Thyroid gland (tissue), 4 donors: ENCODE data around the gene APP. TPM values are rescaled to one million over a fixed set of nuclear protein-coding genes. Genes with fewer than 3 reads are reported as not detected.
"Not testable (repeated sequence)": the region's sequence is repeated elsewhere in the genome, so short reads cannot be mapped to it uniquely, and the experiment has no call there.

Experiments used
- DNase-seq, 2 donors: peaks; one replicate each; pipeline ENCODE4 v3.0.0-alpha.2; 2019
- H3K27ac ChIP-seq, 3 donors: fragments of 200-600 bp; sonication (generic); 1 replicate in 2 of 3; 2 replicates in 1 of 3; pipeline ENCODE4 v1.5.1; 2016 to 2019; ENCODE audit warnings: mild to moderate bottlenecking in 1 of 3, moderate library complexity in 1 of 3
- H3K27me3 ChIP-seq: fragments of 200-600 bp; sonication (generic); one replicate; pipeline ENCODE4 v1.5.1; 2019
- H3K36me3 ChIP-seq, 2 donors: fragments of 200-600 bp; sonication (generic); one replicate each; pipeline ENCODE4 v1.5.1; 2016 to 2019
- H3K4me1 ChIP-seq, 2 donors: fragments of 200-600 bp; sonication (generic); one replicate each; pipeline ENCODE4 v1.5.1; 2017 to 2019
- H3K4me3 ChIP-seq, 3 donors: fragments of 200-600 bp; sonication (generic); replicated peaks in 1 of 3; 1 replicate in 2 of 3; 2 replicates in 1 of 3; pipeline ENCODE4 v1.5.1; 2016; ENCODE audit warnings: mild to moderate bottlenecking in 1 of 3
- H3K9me3 ChIP-seq: fragments of 200-600 bp; sonication (generic); one replicate; pipeline ENCODE4 v1.5.1; 2017
- POLR2A ChIP-seq, 2 donors: fragments of 450-650 bp; IDR thresholded peaks; one replicate each; pipeline ENCODE4 v1.6.1; 2017; ENCODE audit warnings: antibody characterized with exemption in 2 of 2, mild to moderate bottlenecking in 2 of 2, moderate library complexity in 1 of 2
- WGBS, 2 donors: methylation state at CpG; one replicate each; pipeline ENCODE4 v1.1.5; 2017; 5-methylcytosine and 5-hydroxymethylcytosine counted together
- intact Hi-C: fragments of 100-400 bp; cut with DNase I; formaldehyde crosslinking; loops from one replicate; pipeline ENCODE4 v1.15.1; 2023
- total RNA-seq, 4 donors: library from RNA; depleted of rRNA; stranded (reverse); fragments of >200 nt; gene quantifications; one replicate each; pipeline ENCODE4 v1.2.3, GENCODE V29; 2016
- TF ChIP-seq, protein P1 (sequence below), 6 experiments: fragments of 200-600 bp in 3 of 6; fragments of 450-650 bp in 3 of 6; sonication (generic) in 3 of 6; IDR thresholded peaks; one replicate each; pipeline ENCODE4 v1.5.1; 2016 to 2019; ENCODE audit warnings: antibody characterized with exemption in 6 of 6, mild to moderate bottlenecking in 2 of 6, inconsistent platforms in 1 of 6, moderate library complexity in 1 of 6

The APP gene
- total RNA-seq, 4 donors from 2014 or later, result 513 to 716 (median 676) TPM

DNA sequence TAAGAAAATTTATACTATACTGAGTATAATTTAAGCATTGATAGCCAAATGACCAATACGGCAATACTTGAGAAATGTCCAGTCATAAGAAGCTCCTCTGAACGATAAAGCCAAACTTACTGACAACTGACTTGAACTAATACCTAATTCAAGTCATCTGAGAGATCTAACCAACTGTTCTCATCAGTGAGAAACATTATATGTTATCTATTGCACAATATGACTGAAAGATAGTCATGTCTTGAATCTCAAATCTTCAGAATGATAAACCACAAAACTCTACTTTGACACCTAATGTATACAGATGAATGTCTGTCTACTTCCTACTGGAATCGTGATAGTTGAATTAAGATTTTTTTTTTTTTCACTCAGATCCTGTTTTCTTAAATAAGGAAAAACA is 39.0 kb downstream of the APP start:
- no peak overlapping the region for H3K27ac ChIP-seq
- intact Hi-C loops, result no loop called here
- H3K27me3 ChIP-seq, result no peaks in the 10 kb centered on the region
- peaks cover 28 to 32% of the 10 kb centered on the region in 2 donors for H3K4me1 ChIP-seq
- WGBS, 2 donors, result 87 to 89% methylated on average over 3 of the region's 3 CpGs
- no peak for DNase-seq
- H3K4me3 ChIP-seq, result no peak overlapping the region
- no peaks in the 10 kb centered on the region for H3K36me3 ChIP-seq
- H3K9me3 ChIP-seq, result no peaks in the 10 kb centered on the region
- no peak for TF ChIP-seq POLR2A (IDR thresholded peaks at IDR 0.05)
- TF ChIP-seq, protein P1, sequence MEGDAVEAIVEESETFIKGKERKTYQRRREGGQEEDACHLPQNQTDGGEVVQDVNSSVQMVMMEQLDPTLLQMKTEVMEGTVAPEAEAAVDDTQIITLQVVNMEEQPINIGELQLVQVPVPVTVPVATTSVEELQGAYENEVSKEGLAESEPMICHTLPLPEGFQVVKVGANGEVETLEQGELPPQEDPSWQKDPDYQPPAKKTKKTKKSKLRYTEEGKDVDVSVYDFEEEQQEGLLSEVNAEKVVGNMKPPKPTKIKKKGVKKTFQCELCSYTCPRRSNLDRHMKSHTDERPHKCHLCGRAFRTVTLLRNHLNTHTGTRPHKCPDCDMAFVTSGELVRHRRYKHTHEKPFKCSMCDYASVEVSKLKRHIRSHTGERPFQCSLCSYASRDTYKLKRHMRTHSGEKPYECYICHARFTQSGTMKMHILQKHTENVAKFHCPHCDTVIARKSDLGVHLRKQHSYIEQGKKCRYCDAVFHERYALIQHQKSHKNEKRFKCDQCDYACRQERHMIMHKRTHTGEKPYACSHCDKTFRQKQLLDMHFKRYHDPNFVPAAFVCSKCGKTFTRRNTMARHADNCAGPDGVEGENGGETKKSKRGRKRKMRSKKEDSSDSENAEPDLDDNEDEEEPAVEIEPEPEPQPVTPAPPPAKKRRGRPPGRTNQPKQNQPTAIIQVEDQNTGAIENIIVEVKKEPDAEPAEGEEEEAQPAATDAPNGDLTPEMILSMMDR (IDR thresholded peaks at IDR 0.05), result no peak

DNA sequence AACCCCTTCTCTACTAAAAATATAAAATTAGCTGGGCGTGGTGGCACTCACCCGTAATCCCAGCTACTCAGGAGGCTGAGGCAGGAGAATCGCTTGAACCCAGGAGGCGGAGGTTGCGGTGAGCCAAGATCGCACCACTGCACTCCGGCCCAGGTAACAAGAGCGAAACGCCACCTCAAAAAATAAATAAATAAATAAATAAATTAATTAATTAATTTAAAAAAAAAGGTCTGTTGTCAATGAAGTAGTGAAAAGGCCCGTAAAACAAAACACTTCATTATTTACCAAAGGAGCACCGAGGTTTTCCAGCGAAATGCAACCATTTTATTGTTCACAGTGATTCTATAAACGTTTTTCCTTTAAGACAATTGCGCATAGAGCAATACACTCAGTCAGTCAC is 39.5 kb downstream of the APP start:
- 88 to 90% methylated on average over 14 of the region's 14 CpGs for WGBS, 2 donors

DNA sequence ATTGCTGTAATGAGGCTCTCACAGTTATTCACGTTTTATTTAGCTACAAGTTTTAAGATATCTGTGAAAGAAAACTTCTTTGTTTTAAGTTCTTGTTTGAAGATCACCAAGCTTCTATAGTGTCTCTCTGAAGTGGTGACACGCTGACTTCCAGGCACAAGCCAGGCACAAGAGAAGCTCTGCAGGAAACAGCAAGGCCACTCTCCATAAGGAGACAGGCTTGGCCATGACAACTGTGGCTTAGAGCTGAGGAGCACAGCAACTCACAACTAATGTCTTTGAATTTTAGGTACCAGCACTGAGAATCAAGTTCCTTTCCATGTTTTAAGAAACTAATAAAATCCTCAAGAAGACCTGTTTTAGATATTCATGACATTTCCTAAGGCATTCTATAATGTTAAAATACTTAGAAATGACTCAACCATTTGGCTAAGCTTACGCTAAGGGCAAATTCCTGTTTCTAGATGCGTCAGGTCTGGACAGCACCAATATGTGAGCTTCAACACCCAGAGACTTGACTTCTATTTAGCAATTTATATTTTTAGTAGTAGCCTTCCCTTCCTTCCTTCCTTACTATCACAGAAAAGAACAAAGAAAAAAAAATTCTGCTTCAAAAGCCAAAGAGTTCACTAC is 40.2 kb downstream of the APP start:
- Histone ChIP-seq H3K27me3 (no peaks in the 10 kb centered on the region), H3K36me3 (no peaks in the 10 kb centered on the region), H3K4me1 (peaks cover 35 to 44% of the 10 kb centered on the region in 2 donors), H3K9me3 (no peaks in the 10 kb centered on the region), H3K27ac (peak overlapping the region in 2 of 3 donors; percentile 6 to 48), H3K4me3 (no peak overlapping the region)
- no peak for DNase-seq
- WGBS, 2 donors, result 79 to 81% methylated on average over 4 of the region's 4 CpGs
- intact Hi-C loops, result no loop called here
- TF ChIP-seq, protein P1 (IDR thresholded peaks at IDR 0.05), result no peak

More for the DNA sequence above, 39.5 kb downstream of the APP start:
- H3K27me3 ChIP-seq, H3K9me3 ChIP-seq, H3K36me3 ChIP-seq, intact Hi-C loops, H3K27ac ChIP-seq, H3K4me3 ChIP-seq, DNase-seq: not testable (repeated sequence)
- peaks cover 32 to 37% of the 10 kb centered on the region in 2 donors for H3K4me1 ChIP-seq

DNA sequence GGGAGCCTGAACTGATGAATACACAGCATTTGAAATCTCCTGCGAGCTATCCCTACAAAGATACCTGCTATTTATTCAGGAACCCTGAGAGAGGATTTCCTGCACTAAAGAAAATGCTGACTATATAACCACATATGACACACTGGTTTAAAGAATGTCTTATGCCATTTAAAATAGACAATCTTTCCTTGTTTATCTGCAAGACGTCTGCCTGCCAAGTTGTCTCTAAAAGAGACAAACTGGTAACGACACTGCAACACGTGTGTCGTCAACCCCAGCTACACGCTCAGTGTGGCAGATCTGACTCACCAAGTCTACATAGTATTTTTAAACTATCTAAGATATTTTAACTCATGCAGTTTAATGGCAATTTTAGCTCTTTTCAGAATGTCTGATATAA is 42.7 kb downstream of the APP start:
- H3K4me1 ChIP-seq, result peaks cover 54% of the 10 kb centered on the region in 2 donors
- 63 to 74% methylated on average over 6 of the region's 6 CpGs for WGBS, 2 donors

DNA sequence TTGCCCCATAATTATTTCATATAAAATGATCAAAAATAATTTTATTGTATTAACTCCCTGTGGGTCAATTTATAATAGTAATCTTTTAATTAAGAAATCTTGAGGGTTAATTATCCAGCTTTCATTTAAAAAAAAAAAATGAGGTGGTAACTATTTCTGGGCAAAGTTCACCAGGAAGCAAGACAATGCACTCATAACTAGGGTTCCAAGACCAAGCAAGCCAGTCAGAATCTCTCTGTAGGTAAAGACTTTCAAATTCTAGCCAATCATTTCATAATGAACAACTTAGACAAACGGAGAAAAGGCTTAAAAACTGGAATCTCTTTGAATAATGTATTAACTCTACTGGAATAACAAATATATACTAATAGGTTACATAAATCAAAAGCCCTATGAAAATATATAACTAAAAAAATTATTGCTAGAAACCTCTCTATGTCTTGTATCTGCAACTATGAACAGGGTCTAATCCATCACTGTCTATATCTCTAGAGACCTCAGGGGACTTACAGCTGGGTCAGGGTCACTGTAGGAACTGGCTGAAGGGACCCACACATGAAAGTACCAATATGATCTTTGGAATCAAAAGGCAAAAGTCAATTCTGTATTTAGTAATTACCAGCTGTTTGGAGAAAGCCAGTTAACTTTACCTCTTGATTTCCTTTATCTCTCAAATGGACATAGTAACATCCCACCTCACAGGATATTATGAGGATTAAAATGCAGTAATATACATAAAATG is 43.3 kb downstream of the APP start:
- Histone ChIP-seq H3K27ac (peak overlapping the region in 2 of 3 donors; percentile 5 to 29), H3K4me1 (peaks cover 54 to 60% of the 10 kb centered on the region in 2 donors), H3K27me3 (no peaks in the 10 kb centered on the region), H3K36me3 (no peaks in the 10 kb centered on the region), H3K4me3 (no peak overlapping the region), H3K9me3 (no peaks in the 10 kb centered on the region)
- DNase-seq, result no peak
- intact Hi-C loops, result no loop called here
- WGBS, 2 donors, result 77 to 83% methylated on average over 1 of the region's 1 CpG
- TF ChIP-seq POLR2A (IDR thresholded peaks at IDR 0.05), result no peak
- TF ChIP-seq, protein P1 (IDR thresholded peaks at IDR 0.05), result no peak

More for the DNA sequence above, 42.7 kb downstream of the APP start:
- H3K9me3 ChIP-seq, result no peaks in the 10 kb centered on the region
- H3K4me3 ChIP-seq, result no peak overlapping the region
- no peaks in the 10 kb centered on the region for H3K27me3 ChIP-seq
- TF ChIP-seq, protein P1 (IDR thresholded peaks at IDR 0.05), result no peak
- TF ChIP-seq POLR2A (IDR thresholded peaks at IDR 0.05), result no peak
- peak overlapping the region; percentile 52 to 60 (median 53) for H3K27ac ChIP-seq
- intact Hi-C loops, result no loop called here
- no peaks in the 10 kb centered on the region for H3K36me3 ChIP-seq
- peak in 1 of 2 donors; percentile 30 for DNase-seq
